ENCODE measurements around the gene NAT9. TPM values are rescaled to one million over a fixed set of nuclear protein-coding genes. Genes with fewer than 3 reads are reported as not detected.

NAT9 gene
- total and polyA plus RNA-seq, 2 of the 4 experiments (the other 2 are of a cell fraction): 48.9 to 62.0 TPM

DNA sequence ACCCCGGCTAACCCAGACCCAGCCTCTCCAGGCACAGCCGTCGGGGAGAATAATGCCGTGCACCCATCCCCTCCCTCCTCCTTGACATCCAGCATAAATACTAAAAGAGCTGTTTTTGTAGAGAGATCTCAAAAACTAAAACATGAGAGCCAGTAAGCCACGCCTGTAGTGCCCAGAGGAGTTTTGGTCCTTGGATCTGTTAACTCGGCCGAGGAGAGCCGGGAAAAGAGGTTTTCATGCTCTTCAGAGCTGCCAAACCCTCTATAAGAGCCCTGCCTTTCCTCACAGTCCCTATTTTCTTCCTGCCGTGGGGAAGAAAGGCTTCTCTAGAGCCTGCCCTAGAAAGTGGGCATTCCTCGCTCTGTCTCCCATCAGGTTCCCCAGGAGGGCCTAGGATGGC, 30.2 kb upstream of the NAT9 start:
- H4K5ac ChIP-seq (ENCODE audit: low read depth, low read length): no peak overlapping the region

More for the DNA sequence above, 30.2 kb upstream of the NAT9 start:
- no peak overlapping the region for H2AK9ac ChIP-seq (replicated peaks; ENCODE audit: low read depth, low read length, poor library complexity)
- H2AFZ ChIP-seq (replicated peaks; ENCODE audit: low read length, poor library complexity): no peak overlapping the region
- H4K8ac ChIP-seq (ENCODE audit: low read depth in 2 of 2, low read length in 2 of 2): no peak overlapping the region
- ATAC-seq (ENCODE audit: low read depth) (no peak), DNase-seq (no peak)
- dilution Hi-C loops (cut with HindIII; ENCODE audit: low sequenced_read_pairs, unreplicated experiment): no loop called here
- no peak overlapping the region for H3K23ac ChIP-seq (ENCODE audit: low read depth, low read length)
- no CpG with 5 or more reads among the region's 10 CpGs for WGBS, 2 experiments (ENCODE audit: extremely low coverage in 2 of 2, insufficient read length in 1 of 2)
- no peaks in the 10 kb centered on the region for H3K9me3 ChIP-seq (ENCODE audit: control insufficient read depth, insufficient read depth, low read length)
- no peaks in the 10 kb centered on the region for H3K27me3 ChIP-seq (ENCODE audit: control insufficient read depth, insufficient read depth, low read length)
- TF ChIP-seq BHLHE40 (IDR thresholded peaks at IDR 0.05; ENCODE audit: low read depth, low read length) (no peak), MAZ (IDR thresholded peaks at IDR 0.05; ENCODE audit: borderline replicate concordance, low read depth, low read length) (no peak), MXI1 (IDR thresholded peaks at IDR 0.05; ENCODE audit: borderline replicate concordance, low read depth, low read length) (no peak), POLR2A (IDR thresholded peaks at IDR 0.05; ENCODE audit: low read depth, low read length) (no peak), CHD1 (IDR thresholded peaks at IDR 0.05; ENCODE audit: low read depth, low read length) (no peak), FOS (IDR thresholded peaks at IDR 0.05; ENCODE audit: low read depth, low read length) (no peak), MAFK (IDR thresholded peaks at IDR 0.05; ENCODE audit: low read depth, low read length) (no peak), NFE2L2 (IDR thresholded peaks at IDR 0.05; ENCODE audit: low read depth, low read length) (no peak), RAD21 (IDR thresholded peaks at IDR 0.05; ENCODE audit: low read length) (no peak), CEBPB (IDR thresholded peaks at IDR 0.05; ENCODE audit: low read depth, low read length) (no peak), RCOR1 (IDR thresholded peaks at IDR 0.05; ENCODE audit: insufficient replicate concordance, low read length) (no peak), RFX5 (IDR thresholded peaks at IDR 0.05; ENCODE audit: low read depth, low read length) (no peak), SMC3 (IDR thresholded peaks at IDR 0.05; ENCODE audit: low read depth, low read length) (no peak)
- TF ChIP-seq, protein P1, sequence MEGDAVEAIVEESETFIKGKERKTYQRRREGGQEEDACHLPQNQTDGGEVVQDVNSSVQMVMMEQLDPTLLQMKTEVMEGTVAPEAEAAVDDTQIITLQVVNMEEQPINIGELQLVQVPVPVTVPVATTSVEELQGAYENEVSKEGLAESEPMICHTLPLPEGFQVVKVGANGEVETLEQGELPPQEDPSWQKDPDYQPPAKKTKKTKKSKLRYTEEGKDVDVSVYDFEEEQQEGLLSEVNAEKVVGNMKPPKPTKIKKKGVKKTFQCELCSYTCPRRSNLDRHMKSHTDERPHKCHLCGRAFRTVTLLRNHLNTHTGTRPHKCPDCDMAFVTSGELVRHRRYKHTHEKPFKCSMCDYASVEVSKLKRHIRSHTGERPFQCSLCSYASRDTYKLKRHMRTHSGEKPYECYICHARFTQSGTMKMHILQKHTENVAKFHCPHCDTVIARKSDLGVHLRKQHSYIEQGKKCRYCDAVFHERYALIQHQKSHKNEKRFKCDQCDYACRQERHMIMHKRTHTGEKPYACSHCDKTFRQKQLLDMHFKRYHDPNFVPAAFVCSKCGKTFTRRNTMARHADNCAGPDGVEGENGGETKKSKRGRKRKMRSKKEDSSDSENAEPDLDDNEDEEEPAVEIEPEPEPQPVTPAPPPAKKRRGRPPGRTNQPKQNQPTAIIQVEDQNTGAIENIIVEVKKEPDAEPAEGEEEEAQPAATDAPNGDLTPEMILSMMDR (conservative IDR thresholded peaks at IDR 0.05; ENCODE audit: low read depth, low read length): no peak
- TF ChIP-seq, protein P2, sequence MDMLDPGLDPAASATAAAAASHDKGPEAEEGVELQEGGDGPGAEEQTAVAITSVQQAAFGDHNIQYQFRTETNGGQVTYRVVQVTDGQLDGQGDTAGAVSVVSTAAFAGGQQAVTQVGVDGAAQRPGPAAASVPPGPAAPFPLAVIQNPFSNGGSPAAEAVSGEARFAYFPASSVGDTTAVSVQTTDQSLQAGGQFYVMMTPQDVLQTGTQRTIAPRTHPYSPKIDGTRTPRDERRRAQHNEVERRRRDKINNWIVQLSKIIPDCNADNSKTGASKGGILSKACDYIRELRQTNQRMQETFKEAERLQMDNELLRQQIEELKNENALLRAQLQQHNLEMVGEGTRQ (IDR thresholded peaks at IDR 0.05; ENCODE audit: low read depth, low read length): no peak
- TF ChIP-seq, protein P3, sequence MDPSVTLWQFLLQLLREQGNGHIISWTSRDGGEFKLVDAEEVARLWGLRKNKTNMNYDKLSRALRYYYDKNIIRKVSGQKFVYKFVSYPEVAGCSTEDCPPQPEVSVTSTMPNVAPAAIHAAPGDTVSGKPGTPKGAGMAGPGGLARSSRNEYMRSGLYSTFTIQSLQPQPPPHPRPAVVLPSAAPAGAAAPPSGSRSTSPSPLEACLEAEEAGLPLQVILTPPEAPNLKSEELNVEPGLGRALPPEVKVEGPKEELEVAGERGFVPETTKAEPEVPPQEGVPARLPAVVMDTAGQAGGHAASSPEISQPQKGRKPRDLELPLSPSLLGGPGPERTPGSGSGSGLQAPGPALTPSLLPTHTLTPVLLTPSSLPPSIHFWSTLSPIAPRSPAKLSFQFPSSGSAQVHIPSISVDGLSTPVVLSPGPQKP (IDR thresholded peaks at IDR 0.05; ENCODE audit: borderline replicate concordance, low read depth, low read length): no peak
- no peaks in the 10 kb centered on the region for H3K79me1 ChIP-seq (ENCODE audit: low read depth in 1 of 2, low read length in 2 of 2)
- no peak overlapping the region for H3K27ac ChIP-seq (ENCODE audit: insufficient read depth, low read length)
- peaks cover 9% of the 10 kb centered on the region for H3K36me3 ChIP-seq (ENCODE audit: control insufficient read depth, insufficient read depth, low read length)
- intact Hi-C loops (cut with micrococcal nuclease): no loop called here
- no peak overlapping the region for H4K91ac ChIP-seq (ENCODE audit: insufficient read depth, low read depth, low read length)
- no peak overlapping the region for H3K4me3 ChIP-seq (ENCODE audit: insufficient read depth, low read depth, low read length)
- no peak overlapping the region for H2BK15ac ChIP-seq (ENCODE audit: low read depth, low read length)
- H3K4me1 ChIP-seq (ENCODE audit: control insufficient read depth, insufficient read depth, low read length): no peaks in the 10 kb centered on the region
- H3K18ac ChIP-seq (ENCODE audit: low read depth, low read length): no peak overlapping the region
- H2BK5ac ChIP-seq (ENCODE audit: low read depth, low read length, poor library complexity, severe bottlenecking): no peak overlapping the region
- H3K4ac ChIP-seq (ENCODE audit: low read depth, low read length): no peak overlapping the region
- no peak overlapping the region for H3K4me2 ChIP-seq (ENCODE audit: low read depth, low read length)
- ChIA-PET CTCF (interaction anchor here (0.7 kb wide), 1 partner anchor 15 kb away, joined by 3 read pairs; no protein-coding TSS in a partner anchor), POLR2A (ENCODE audit: unreplicated experiment) (no interaction called here)
- no peak overlapping the region for H2BK20ac ChIP-seq (ENCODE audit: low read depth, low read length)
- H3K14ac ChIP-seq (replicated peaks; ENCODE audit: low read depth, low read length): no peak overlapping the region
- in situ Hi-C loops (cut with MboI; ENCODE audit: low sequenced_read_pairs): no loop called here
- no peak overlapping the region for H2BK120ac ChIP-seq (ENCODE audit: low read depth, low read length)
- no peaks in the 10 kb centered on the region; the same call in 1 of the 2 replicates for H4K20me1 ChIP-seq (ENCODE audit: insufficient read depth, low read length)
- H3K56ac ChIP-seq (ENCODE audit: extremely low read depth, insufficient read depth, low read length): no peak overlapping the region
- H3K9me1 ChIP-seq (ENCODE audit: insufficient read depth, low read length): 0 out of 2 replicates have a peak, but pooled peaks cover 2% of the 10 kb centered on the region
- no peak overlapping the region for H3K9ac ChIP-seq (ENCODE audit: low read depth, low read length)
- no peak overlapping the region for H2AK5ac ChIP-seq (ENCODE audit: low read depth, low read length)
- no TSS peak for BruUV-seq (replicated peaks)

All from IMR-90 (cell line).